NOMO-1 (cell line): ENCODE data around the gene PCNX4.

Experiments
- DNase-seq, 2 experiments: peaks; one replicate each; lab custom pipeline; 2025; ENCODE audit not compliant: unreplicated experiment in 2 of 2; lab: John Stamatoyannopoulos, UW

The PCNX4 gene

DNA sequence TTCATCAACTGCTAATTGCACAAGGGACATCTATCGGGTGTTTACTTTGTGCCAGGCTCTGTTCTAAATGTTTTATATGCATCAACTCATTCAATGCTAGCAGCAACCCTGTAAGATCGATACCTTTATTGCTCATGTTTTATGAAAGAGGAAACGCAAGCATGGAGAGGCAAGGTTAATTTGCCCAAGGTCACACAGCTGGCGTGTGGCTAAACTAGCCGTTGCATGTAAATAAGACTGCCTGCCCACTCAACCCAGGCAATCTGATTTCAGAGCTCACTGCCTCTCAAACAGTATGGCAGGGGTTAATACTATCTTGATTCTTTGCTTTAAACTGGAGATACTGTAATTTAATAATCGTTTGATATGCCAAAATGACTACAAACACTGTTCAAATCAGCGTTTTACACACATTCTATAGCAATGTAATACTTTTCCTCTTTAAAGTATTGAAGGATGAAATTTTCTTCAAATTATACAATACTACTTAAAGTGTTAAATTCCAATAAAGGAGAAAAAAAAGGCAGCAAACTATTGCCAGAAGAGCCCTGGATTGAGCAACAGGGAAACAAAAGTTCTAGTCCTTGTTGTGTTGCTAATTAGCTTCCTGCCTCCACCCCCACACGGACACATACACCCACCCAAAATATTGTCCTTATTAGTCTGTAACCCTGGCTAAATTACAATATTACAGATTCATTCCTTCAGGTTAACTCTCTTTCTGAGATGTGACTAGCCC, 112.5 kb downstream of the PCNX4 start:
- DNase-seq: peak; percentile 52 to 60

DNA sequence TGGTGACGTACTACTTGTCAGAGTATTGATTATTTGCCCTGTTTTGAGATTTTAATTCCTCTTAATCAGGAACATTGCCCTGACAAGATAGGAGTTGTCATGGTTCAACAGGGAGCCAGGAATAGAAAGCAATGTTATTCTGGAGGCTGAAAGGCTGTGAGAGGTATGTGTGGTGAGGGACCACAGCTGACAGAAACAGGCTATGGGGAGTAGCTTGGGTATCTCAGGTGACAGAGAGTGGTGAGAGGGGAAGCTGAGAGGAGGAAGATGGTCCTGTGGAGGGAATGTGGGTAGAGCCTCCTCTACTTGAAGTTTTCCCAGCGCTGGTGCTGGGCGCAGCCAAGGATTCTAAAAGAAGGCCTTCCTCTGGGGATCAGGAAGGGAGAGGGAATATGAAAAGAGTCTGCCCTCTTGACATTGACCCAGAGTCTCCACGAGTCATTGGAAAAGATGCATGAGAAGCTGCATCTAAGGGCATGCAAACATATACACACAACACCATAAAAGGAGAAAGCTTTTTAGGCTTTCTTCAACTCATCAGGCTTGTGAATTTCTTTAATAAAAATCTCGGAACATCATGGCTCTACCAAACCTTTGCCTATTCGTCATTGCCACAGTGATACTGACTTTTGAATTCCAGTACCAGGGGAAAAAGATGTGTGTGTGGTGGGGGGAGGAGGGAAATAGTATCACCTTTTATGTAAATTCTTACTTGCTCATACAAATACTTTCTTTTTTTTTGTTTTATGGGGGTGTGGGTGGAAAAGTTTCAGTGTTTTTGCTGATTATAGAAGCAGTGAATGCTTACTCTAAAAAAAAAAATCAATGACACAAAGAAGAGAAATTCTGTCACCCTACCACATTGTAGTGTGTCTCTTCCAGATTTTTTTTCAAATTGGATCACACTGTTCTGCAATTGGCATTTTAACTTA, 113.4 kb downstream of the PCNX4 start:
- no peak for DNase-seq

DNA sequence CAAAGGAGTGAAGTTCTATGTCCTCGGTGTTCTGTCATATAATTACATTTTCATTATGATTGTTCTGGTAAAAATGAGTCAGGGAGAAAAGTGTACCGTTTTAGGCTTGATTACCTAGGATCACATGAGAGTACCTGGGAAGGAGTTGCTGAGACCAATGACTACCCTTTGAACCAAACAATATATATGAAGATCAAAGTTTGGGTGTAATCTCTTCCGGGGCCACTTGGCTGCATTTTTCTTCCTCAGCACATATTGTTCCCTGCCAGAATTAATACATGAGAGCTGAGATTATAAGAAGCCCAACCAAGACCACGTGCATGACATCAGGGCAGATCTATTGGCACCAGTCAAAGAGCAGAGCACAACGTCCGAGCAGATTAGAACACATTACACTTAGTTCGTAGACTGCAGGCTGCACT, 114.5 kb downstream of the PCNX4 start:
- DNase-seq: no peak

DNA sequence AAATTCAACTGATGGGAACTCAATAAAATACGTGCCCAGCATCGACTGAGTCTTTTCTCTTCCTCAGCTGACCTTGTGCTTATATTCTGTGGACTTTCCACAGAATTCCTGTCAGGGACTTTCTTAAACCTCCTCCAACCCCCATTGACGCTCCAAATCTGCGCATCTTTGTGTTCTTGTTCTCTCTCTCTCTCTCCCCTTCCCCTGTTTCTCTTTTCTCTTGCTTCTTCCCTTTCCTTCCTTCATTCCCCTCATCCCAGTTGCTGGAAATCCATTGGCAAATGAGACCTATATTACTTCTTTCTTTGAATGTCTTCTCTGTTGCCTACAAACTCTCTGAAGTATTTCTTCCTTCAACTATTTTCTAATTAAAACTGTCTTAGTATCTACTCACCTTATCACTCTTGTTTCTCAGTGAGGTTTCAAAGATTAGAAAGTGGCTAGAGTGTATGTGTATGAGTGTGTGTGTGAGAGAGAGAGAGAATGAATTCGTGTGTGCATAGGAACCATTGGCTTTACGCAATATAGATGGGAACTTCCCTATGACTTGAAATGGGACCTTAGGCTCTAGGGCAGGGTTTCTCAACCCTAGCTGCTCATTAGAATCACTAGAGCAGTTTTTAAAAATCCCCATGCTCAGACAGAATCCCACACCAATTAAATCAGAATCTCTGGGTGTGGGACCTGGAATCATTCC, 115.3 kb downstream of the PCNX4 start:
- peak; percentile 46 to 58 for DNase-seq

DNA sequence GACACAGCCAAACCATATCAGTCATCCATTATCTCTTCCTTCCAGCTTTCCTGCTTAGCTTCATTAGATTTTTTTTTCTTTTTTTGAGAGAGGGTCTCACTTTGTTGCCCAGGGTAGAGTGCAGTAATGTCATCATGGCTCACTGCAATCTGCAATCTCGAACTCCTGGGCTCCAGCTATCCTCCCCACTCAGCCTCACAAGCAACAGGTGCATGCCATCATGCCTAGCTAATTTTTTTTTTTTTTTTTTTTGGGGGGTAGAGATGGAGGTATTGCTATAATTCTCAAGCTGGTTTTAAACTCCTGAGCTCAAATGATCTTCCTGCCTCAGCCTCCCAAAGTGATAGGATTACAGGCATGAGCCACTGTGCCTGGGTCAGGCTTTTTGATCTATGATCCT, 119.0 kb downstream of the PCNX4 start:
- no peak for DNase-seq

DNA sequence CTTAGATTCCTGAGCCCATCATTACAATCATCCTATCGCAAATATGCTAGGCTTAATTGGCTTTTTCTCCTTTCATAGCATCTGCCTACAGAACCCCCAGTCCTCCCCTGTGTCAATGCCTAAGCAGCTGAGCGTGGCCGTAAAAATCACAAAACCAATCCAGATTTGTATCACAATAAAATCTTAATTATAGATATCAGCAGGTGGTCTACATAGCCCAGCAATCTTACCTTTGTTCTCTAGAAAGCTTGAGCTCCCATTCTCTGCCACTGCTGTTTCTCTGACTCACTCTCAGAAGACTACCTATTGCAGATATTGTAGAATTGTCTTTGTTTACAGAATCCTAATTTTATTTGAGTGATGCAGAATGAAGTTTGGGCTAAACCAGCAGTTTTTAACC, 119.4 kb downstream of the PCNX4 start:
- DNase-seq: no peak

DNA sequence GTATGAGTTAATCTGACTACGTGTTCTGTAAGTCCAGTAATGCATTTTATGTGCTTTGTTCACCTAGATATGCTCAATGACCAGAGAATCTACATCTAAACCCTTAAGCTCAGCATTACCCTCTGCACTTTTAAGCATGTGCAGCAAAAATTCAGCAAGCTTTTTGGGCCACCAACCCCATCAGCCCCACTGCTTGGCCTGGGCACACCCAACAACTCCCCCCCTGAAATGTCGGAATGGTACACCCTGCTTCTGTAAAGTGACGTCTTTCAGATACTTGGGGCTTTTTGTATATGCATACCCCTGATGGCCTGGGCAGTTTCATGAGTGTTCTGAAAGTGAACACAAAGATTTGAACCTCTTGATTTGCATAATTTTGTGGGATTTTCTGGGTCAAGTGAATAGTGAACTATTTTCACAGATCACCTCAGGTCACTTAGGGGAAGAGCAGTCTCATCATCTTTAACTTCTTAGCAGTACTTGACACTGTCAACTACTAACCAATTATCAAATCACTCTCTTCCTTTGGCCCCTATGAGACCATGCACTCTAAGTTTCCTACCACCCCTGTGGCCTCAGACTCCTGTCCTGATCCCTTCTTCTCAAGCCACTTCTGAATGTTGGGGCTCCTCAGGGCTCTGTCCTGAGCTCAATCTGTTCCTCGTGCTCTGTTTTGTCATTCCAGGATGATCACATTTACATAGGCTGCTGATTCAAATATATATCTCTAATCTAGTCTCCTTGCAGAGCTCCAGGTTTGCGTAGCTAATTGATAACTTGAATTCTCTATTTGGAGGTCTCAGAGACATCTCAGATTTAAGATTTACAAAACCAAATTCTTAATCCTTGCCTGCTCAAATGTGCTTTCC, 121.0 kb downstream of the PCNX4 start:
- no peak for DNase-seq

DNA sequence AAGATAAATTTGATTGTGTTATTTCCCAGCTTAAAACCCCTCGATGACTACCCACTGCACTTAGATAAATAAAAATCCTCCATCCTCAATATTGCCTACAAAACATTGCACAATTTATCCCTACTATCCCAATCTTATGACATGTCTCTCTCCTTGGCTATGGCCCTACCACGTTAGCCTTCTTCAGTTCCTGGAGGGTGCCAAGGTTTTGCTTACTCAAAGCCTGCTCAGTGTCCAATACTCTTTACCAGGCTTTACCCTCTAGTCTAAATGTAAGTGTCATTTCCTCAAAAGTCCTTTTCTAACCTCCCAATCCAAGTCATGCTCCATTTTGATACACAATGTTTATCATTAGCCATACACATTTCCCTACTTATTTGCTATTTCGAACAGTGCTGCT, 122.3 kb downstream of the PCNX4 start:
- DNase-seq: no peak

DNA sequence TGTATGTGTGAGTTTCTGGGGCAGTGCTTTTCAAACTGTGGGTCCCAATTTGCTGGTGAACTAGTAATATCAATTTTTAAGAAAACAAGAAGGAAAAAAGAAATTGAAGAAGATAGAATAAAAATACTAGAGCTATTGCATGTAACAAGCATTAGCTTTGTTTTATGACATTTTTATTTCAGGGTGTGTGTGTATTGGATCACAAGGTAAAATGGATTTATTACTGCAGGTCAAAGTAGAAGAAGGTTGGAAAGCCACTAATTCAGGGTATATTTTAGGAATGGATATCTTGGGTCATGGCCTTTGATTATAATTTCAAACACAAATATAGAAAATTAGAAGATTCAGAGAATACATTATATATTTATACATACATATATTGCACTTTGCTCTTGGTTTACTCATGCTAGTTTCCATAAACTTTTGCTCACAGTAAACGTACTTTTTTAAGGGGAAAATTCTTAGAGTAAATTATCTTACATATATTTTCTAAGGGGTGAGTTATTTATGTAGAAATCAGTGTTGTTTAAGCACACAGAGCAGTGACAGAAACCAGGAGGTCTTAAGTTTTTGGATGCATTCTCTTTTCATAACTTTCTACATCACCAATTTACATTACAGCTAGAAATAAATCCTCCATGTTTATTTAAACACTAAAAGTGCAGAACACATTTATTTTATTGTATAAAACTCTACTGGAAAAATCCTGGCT, 122.8 kb downstream of the PCNX4 start:
- no peak for DNase-seq

DNA sequence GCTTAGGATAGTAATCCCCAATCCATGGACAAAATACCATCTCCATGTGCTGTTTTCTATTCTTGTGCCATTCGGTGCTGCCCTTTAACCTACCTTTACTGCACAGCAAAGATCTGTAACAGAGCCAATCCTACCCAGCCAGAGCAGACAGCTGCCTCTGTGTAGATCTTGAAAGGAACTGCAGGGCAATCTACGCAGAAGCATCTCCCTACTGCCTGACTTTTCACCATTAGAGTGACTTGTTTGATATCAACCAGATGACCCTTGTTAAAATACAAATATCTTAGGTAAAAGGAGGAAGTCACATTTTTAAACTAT, 123.4 kb downstream of the PCNX4 start:
- no peak for DNase-seq

DNA sequence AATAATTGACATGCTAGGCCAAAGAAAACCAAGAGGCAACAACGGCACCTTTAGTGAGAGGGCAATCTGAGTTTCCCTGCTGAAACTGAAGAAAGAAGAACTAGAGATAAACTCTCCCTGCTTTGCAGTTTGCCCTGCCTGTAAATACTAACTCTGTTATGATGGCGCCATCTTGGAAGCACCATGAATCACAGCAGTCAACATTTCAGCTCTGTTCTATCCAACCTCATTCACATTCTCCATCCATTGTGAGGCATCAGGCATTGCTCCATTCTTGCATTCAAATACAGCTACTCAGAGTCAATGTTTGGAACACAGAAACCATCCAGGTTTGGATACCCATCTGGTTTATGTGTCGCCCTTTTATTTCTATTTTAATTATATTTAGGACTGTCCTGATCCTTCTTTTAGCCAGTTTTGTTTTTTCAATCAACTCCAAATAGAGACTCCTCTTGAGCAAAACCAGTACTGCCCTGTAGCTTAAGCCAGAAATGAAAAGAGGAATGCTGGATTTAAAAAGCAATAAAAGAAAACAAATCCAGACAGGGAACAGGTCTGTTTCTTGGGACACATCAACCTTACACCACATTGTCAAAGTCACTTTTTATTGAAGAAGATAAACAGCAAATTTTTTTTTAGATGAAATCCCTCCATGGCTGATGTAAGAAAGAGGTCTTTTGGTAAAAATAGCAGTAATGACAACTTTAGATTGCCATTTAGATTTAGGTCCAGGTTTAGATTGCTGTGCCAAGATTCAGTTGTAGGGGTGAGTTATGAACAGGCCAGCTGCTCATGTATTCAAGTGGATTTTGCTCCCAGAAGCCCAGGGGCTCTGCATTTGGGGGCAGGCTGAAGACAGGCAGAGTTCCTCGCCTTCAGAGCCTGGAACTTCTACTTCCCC, 124.0 kb downstream of the PCNX4 start:
- no peak for DNase-seq

DNA sequence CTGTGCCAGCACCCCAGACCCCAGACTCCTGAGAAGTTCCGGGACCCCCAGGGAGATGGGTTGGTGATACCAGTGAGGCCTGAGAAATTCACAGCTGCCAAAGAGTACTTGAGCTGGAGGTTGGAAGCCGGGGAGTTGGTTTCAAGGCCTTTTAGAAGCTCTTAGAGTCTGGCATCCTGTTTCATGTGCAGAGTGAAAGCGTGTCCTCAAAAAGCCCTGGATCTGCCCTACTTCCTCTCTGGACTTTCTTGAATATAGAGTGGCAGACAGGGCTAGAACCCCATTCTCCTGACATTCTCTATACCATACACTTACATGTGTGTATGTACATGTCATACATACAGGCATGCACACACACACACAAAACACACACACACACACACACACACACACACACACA, 126.0 kb downstream of the PCNX4 start:
- DNase-seq: no peak
